ENCODE data around the gene RBCK1.

The RBCK1 gene

GRCh38 chr20:434661-435419, 26.7 kb downstream of the RBCK1 start:
- Histone ChIP-seq H3F3A (ENCODE audit: insufficient read depth, low read length) (no peaks in the 10 kb centered on the region), H3K4me1 (ENCODE audit: insufficient read depth, low read length, severe bottlenecking) (peaks cover 28% of the 10 kb centered on the region), H3K4me2 (ENCODE audit: low read length) (no peak overlapping the region), H3K9me3 (ENCODE audit: low read length) (no peaks in the 10 kb centered on the region), H2AFZ (ENCODE audit: low read length) (no peak overlapping the region), H3K79me2 (ENCODE audit: insufficient read depth, low read length) (no peaks in the 10 kb centered on the region), H4K20me1 (ENCODE audit: insufficient read depth, low read length) (no peaks in the 10 kb centered on the region), H3K27me3 (ENCODE audit: insufficient read depth, low read length) (no peaks in the 10 kb centered on the region), H3K9me2 (ENCODE audit: low read depth, low read length) (no peaks in the 10 kb centered on the region), H3K36me3 (ENCODE audit: insufficient read depth, low read length) (peaks cover 70% of the 10 kb centered on the region), H3K9ac (ENCODE audit: low read length) (no peak overlapping the region), H3K4me3 (ENCODE audit: low read depth, low read length, poor library complexity, severe bottlenecking) (no peak overlapping the region), H3K27ac (ENCODE audit: low read depth, low read length, poor library complexity, severe bottlenecking) (no peak overlapping the region)
- TF ChIP-seq EZH2 (IDR thresholded peaks at IDR 0.05; ENCODE audit: borderline replicate concordance, low read length) (no peak), CTCF (IDR thresholded peaks at IDR 0.05; ENCODE audit: low read length) (no peak)

GRCh38 chr20:435558-435957, 27.5 kb downstream of the RBCK1 start:
- Histone ChIP-seq H3K9me2 (ENCODE audit: low read depth, low read length) (no peaks in the 10 kb centered on the region), H3K4me1 (ENCODE audit: insufficient read depth, low read length, severe bottlenecking) (peaks cover 28% of the 10 kb centered on the region), H3K79me2 (ENCODE audit: insufficient read depth, low read length) (no peaks in the 10 kb centered on the region), H3K36me3 (ENCODE audit: insufficient read depth, low read length) (peaks cover 70% of the 10 kb centered on the region), H3K4me2 (ENCODE audit: low read length) (no peak overlapping the region), H3K27ac (ENCODE audit: low read depth, low read length, poor library complexity, severe bottlenecking) (no peak overlapping the region), H3K9ac (ENCODE audit: low read length) (no peak overlapping the region), H3K9me3 (ENCODE audit: low read length) (no peaks in the 10 kb centered on the region), H3K27me3 (ENCODE audit: insufficient read depth, low read length) (no peaks in the 10 kb centered on the region), H2AFZ (ENCODE audit: low read length) (no peak overlapping the region), H3K4me3 (ENCODE audit: low read depth, low read length, poor library complexity, severe bottlenecking) (no peak overlapping the region), H3F3A (ENCODE audit: insufficient read depth, low read length) (no peaks in the 10 kb centered on the region), H4K20me1 (ENCODE audit: insufficient read depth, low read length) (no peaks in the 10 kb centered on the region)
- TF ChIP-seq EZH2 (IDR thresholded peaks at IDR 0.05; ENCODE audit: borderline replicate concordance, low read length): no peak

- Histone ChIP-seq H3K36me3 (ENCODE audit: insufficient read depth, low read length) (peaks cover 69% of the 10 kb centered on the region), H3K9me3 (ENCODE audit: low read length) (no peaks in the 10 kb centered on the region), H3K4me1 (ENCODE audit: insufficient read depth, low read length, severe bottlenecking) (peaks cover 28% of the 10 kb centered on the region), H3K27me3 (ENCODE audit: insufficient read depth, low read length) (no peaks in the 10 kb centered on the region), H4K20me1 (ENCODE audit: insufficient read depth, low read length) (no peaks in the 10 kb centered on the region), H3K9me2 (ENCODE audit: low read depth, low read length) (no peaks in the 10 kb centered on the region), H3K4me2 (ENCODE audit: low read length) (no peak overlapping the region), H2AFZ (ENCODE audit: low read length) (no peak overlapping the region), H3K9ac (ENCODE audit: low read length) (no peak overlapping the region), H3F3A (ENCODE audit: insufficient read depth, low read length) (no peaks in the 10 kb centered on the region), H3K79me2 (ENCODE audit: insufficient read depth, low read length) (no peaks in the 10 kb centered on the region), H3K4me3 (ENCODE audit: low read depth, low read length, poor library complexity, severe bottlenecking) (no peak overlapping the region), H3K27ac (ENCODE audit: low read depth, low read length, poor library complexity, severe bottlenecking) (no peak overlapping the region)
- TF ChIP-seq CTCF (IDR thresholded peaks at IDR 0.05; ENCODE audit: low read length) (no peak), EZH2 (IDR thresholded peaks at IDR 0.05; ENCODE audit: borderline replicate concordance, low read length) (no peak)
Observed at GRCh38 chr20:436476-436875, 28.4 kb downstream of the RBCK1 start.
